ENCODE results near the gene SORL1-AS1.

SORL1-AS1 gene

GRCh38 chr11:121391914-121392313 is 60.9 kb downstream of the SORL1-AS1 start:
- DNase-seq (ENCODE audit: low spot score) = no peak

DNA sequence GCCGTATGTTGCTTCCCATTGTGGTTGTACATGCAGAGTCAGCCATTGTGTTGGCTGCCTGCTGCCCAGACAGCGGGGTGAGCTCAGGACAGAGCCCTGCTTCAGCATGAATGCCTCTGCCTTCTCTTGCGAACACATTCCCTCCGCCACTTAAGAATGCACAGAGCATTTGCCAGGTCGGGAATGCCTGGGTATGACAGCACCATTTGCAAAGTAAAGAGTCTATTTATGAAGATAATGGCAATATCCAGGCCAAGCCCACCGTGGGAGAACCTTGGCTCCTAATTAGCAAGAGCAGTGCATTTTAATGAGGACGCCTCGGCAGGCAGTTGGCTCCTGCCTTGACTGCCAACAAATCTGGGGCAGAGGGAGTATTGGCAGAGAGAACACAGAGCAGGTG is 63.1 kb downstream of the SORL1-AS1 start:
- no peak for DNase-seq (ENCODE audit: low spot score)

Data from kidney capillary endothelial cell (primary cell).